GM21515 (cell line): ENCODE measurements around the gene AP1S1.
"Not testable (repeated sequence)": the region's sequence is repeated elsewhere in the genome, so short reads cannot be mapped to it uniquely, and the experiment has no call there.

Experiments
- ATAC-seq: cut with Tn5 transposase; IDR thresholded peaks from one replicate; pipeline ENCODE4 v1.9.1; 2021; ENCODE audit not compliant: unreplicated experiment

The AP1S1 gene

DNA sequence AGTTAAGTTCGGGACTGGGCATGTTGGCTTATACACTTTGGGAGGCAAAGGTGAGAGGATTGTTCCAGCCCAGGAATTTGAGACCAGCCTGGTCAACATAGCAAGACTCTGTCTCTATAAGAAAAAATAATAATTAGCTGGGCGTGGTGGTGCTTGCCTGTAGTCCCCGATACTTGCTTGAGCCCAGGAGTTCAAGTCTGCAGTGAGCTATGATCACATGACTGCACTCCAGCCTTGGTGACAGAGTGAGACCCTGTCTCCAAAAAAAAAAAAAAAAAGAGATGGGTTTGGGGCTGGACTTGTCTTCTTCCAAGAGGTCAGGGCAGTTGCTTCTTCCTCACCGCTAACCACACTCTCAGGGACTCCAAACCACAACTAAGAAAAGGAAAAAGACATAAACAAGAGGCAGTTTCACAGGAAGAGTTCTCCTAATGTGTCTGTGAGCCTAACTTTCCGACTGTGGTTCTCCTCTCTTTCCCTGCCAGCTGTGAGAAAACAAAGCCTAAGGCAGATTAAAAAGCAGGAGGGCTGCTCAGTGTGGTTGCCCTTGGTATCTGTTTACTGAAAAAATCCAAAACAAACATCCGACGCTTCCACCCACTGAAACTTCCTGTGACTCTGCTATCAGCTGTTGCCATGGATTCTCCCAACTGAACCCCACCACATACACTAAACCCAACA, 29.8 kb upstream of the AP1S1 start:
- ATAC-seq, result no peak

DNA sequence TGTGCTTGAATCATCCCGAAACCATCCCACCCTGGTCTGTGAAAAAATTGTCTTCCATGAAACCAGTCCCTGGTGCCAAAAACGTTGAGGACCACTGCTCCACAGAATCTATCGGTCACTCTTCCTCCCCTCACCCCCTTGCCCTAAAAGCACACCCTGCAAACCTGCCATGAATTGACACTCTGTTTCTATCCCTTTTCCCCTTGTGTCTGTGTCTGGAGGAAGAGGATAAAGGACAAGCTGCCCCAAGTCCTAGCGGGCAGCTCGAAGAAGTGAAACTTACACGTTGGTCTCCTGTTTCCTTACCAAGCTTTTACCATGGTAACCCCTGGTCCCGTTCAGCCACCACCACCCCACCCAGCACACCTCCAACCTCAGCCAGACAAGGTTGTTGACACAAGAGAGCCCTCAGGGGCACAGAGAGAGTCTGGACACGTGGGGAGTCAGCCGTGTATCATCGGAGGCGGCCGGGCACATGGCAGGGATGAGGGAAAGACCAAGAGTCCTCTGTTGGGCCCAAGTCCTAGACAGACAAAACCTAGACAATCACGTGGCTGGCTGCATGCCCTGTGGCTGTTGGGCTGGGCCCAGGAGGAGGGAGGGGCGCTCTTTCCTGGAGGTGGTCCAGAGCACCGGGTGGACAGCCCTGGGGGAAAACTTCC, 28.2 kb upstream of the AP1S1 start:
- no peak for ATAC-seq

- ATAC-seq, result peak; percentile 55
Measured at GRCh38 chr7:101126651-101127459, 27.4 kb upstream of the AP1S1 start, which contains the start of gene SERPINE1. SERPINE1 (plus strand) TSS chr7:101127104; CDS start chr7:101128394, 1,290 bp downstream.

DNA sequence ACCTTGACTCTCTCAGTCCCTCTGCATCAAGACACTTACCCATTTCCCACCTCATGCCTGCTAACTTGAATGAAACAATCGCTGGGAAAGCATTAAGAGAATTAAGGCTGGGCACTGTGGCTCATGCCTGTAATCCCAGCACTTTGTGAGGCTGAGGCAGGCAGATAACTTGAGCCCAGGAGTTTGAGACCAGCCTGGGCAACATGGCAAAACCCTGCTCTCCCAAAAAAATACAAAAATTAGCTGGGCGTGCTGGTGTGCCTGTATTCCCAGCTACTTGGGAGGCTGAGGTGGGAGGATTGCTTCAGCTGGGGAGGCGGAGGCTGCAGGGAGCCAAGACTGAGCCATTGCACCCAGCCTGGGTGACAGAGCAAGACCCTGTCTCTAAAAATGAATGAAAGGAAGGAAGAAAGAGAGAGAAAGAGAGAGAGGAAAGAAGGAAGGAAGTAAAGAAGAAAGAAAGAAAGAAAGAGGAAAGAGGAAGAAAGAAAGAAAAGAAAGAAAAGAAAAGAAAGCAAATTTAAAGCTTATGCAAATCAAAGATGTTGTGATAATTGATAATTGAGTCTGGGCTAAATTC, 26.7 kb upstream of the AP1S1 start:
- no peak for ATAC-seq

GRCh38 chr7:101128040-101128834, 26.0 kb upstream of the AP1S1 start:
- no peak for ATAC-seq

GRCh38 chr7:101129603-101130117, 24.6 kb upstream of the AP1S1 start:
- ATAC-seq, result no peak

DNA sequence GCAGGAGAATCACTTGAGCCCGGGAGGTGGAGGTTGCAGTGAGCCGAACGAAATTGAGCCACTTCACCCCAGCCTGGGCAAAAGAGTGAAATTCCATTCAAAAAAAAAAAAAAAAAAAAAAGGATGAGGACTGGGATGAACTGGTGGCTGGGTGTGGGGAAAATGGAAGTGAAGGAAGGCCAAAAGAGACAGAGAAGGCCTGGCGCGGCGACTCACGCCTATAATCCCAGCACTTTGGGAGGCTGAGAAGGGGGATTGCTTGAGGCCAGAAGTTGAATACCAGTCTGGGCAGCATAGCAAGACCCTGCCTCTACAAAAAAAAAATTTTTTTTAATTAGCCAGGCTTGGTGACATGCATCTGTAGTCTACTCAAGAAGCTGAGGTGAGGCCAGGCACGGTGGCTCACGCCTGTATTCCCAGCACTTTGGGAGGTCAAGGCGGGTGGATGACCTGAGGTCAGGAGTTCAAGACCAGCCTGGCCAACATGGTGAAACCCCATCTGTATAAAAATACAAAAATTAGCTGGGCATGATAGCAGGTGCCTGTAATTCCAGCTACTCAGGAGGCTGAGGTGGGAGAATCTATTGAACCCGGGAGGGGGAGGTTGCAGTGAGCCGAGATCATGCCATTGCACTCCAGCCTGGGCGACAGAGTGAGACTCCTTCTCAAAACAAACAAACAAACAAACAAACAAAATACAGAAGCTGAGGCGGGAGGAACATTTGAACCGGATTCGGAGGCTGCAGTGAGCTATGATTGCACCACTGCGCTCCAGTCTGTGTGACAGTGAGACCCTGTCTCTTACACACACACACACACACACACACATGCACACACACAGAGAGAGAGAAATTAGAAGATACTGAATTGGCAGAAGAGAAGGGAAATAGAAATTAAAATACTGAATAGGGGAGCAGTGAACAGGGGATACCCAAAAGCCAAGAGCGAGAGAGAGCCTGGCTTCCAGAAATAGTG, 21.4 kb upstream of the AP1S1 start:
- ATAC-seq, result not testable (repeated sequence)

- no peak for ATAC-seq
Measured at GRCh38 chr7:101133621-101134398, 20.5 kb upstream of the AP1S1 start.

GRCh38 chr7:101134399-101134980, 19.8 kb upstream of the AP1S1 start:
- ATAC-seq, result no peak

DNA sequence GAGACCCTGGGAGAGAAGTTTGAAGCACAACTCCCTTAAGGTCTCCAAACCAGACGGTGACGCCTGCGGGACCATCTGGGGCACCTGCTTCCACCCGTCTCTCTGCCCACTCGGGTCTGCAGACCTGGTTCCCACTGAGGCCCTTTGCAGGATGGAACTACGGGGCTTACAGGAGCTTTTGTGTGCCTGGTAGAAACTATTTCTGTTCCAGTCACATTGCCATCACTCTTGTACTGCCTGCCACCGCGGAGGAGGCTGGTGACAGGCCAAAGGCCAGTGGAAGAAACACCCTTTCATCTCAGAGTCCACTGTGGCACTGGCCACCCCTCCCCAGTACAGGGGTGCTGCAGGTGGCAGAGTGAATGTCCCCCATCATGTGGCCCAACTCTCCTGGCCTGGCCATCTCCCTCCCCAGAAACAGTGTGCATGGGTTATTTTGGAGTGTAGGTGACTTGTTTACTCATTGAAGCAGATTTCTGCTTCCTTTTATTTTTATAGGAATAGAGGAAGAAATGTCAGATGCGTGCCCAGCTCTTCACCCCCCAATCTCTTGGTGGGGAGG, 16.5 kb upstream of the AP1S1 start:
- ATAC-seq, result no peak

- ATAC-seq, result peak; percentile 56
Measured at GRCh38 chr7:101138213-101138870, 15.9 kb upstream of the AP1S1 start.

DNA sequence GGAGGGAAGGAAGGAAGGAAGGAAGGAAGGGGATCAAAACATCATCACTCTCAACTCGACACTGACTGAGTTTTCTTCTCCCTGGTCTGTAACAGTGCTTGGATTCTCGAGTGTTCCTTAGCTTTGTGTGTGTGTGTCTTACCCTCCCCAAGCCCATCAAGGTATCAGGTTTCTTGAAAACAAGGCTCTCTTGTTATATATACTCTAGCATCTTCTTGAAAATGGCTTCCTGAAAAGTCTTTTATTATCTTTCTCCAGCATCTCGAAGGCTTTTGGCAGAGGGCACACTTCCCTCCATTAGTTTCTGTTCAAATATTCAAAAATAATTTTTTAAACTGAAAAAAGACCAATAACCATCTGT, 14.0 kb upstream of the AP1S1 start:
- ATAC-seq, result no peak

DNA sequence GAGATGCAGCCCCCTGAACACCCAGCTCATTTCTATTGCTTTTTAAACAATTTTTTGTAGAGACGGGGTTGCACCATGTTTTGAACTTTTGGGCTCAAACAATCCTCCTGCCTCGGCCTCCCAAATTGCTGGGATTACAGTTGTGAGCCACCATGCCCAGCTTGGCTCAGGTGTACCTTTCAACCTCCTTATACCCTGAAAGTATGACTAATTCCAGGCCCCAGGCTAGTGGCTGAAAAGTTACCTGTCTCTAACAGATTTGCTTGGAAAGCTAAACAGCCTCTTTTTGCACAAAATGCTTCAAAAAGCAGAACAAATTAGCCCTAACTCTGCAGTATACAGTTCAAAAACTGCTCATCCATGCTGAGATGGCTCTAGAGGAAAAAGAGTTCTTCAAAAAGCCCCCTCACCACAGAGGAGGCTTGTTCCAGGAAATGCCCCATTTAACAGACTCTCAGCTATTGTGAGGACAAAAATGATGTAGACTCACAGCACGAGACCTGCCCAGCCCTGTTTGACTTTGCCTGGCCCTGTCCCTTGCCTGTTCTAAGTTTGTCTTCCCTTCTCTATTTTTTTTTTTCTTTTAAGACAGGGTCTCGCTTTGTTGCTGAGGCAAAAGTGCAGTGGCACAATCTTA, 13.4 kb upstream of the AP1S1 start:
- ATAC-seq, result no peak

GRCh38 chr7:101151908-101152651, 2.2 kb upstream of the AP1S1 start:
- no peak for ATAC-seq

DNA sequence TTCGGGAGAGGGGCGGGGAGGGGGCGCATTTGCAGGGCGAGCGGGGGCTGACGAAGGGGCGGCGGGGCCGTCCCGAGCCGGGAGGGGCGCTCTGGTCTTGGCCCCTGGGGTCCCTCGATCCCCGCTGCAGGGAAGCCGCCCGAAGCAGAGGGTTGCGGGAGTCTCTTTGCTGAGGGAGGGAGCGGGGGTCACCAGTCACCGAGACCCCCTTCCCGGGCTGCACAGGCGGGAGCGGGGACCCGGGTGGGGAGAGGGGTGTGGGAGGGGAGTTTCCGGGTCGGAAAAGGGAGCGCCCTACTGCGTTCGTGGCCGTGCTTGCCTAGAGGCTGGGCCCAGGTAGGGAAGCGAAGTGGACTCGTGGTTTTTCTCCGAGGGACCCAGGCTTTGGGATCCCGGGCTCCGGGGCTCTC, 422 bp downstream of the AP1S1 start:
- ATAC-seq, result peak; percentile 29

GRCh38 chr7:101155303-101155702, 1.0 kb downstream of the AP1S1 start:
- ATAC-seq, result no peak
